ENCODE measurements around the gene MEX3A. TPM values are rescaled to one million over a fixed set of nuclear protein-coding genes. Genes with fewer than 3 reads are reported as not detected.
A peak's percentile ranks its signal among the peaks of the same experiment; 100 is the strongest.
"Not testable (repeated sequence)": the region's sequence is repeated elsewhere in the genome, so short reads cannot be mapped to it uniquely, and the experiment has no call there.

Gene MEX3A
- total RNA-seq, 1 experiment from 2014 or later: 68.0 TPM

GRCh38 chr1:156121457-156121856 is 39.2 kb upstream of the MEX3A start:
- Histone ChIP-seq H4K20me1 (ENCODE audit: control insufficient read depth, insufficient read depth, insufficient read length) (no peaks in the 10 kb centered on the region), H2AK5ac (ENCODE audit: insufficient read length, low read length) (peak overlapping the region; percentile 65), H4K5ac (ENCODE audit: insufficient read length, low read depth, low read length) (no peak overlapping the region), H3K4me1 (ENCODE audit: insufficient read depth, low read length) (peaks cover 5% of the 10 kb centered on the region; the same call in 1 of the 2 replicates), H3T11ph (ENCODE audit: low read length) (no peak overlapping the region), H2AFZ (ENCODE audit: low read length) (no peak overlapping the region), H3K79me2 (ENCODE audit: insufficient read depth, low read length) (no peaks in the 10 kb centered on the region), H3K9me3 (ENCODE audit: control insufficient read depth, low read depth, low read length) (no peaks in the 10 kb centered on the region), H3K14ac (ENCODE audit: insufficient read depth, low read length) (no peak overlapping the region), H3K27me3 (ENCODE audit: insufficient read depth, low read length) (no peaks in the 10 kb centered on the region), H4K91ac (ENCODE audit: insufficient read length, low read depth, low read length) (no peak overlapping the region), H2BK5ac (ENCODE audit: insufficient read length, low read length) (no peak overlapping the region), H3K9ac (ENCODE audit: extremely low read depth, insufficient read length, low read length) (no peak overlapping the region), H3K56ac (ENCODE audit: insufficient read length, low read depth, low read length) (no peak overlapping the region), H3K27ac (ENCODE audit: insufficient read length, low read depth, low read length) (no peak overlapping the region), H3K4me2 (ENCODE audit: insufficient read depth, insufficient read length, low read length) (no peak overlapping the region), H3K4ac (ENCODE audit: low read depth, low read length) (no peak overlapping the region), H2BK120ac (ENCODE audit: low read depth, low read length, poor library complexity, severe bottlenecking) (no peak overlapping the region), H2BK20ac (ENCODE audit: low read depth, low read length, poor library complexity, severe bottlenecking) (no peak overlapping the region), H2BK12ac (ENCODE audit: insufficient read length, low read depth, low read length) (no peak overlapping the region), H3K23ac (ENCODE audit: insufficient read length, low read depth, low read length) (no peak overlapping the region), H3K18ac (ENCODE audit: insufficient read length, low read depth, low read length) (no peak overlapping the region), H2BK15ac (ENCODE audit: low read depth, low read length) (no peak overlapping the region), H3K23me2 (ENCODE audit: insufficient read length, low read depth, low read length, poor library complexity, severe bottlenecking) (no peaks in the 10 kb centered on the region), H4K8ac (replicated peaks; ENCODE audit: insufficient read length, low read depth, low read length) (no peak overlapping the region), H3K79me1 (ENCODE audit: insufficient read depth, low read depth, low read length, poor library complexity, severe bottlenecking) (no peaks in the 10 kb centered on the region)
- Mint-ChIP-seq H3K4me3 (no peak overlapping the region), H3K27me3 (ENCODE audit: low read depth) (no peaks in the 10 kb centered on the region), H3K4me1 (peaks cover 54 to 65% of the 10 kb centered on the region in 2 experiments), H3K27ac (peak overlapping the region in 2 of 3 experiments; percentile 44 to 57; a peak in 3 of 7 replicates), H3K36me3 (ENCODE audit: insufficient read depth in 1 of 3, low read depth in 3 of 3) (peaks cover 0 to 9% (median 2%) of the 10 kb centered on the region in 3 experiments; a peak in 3 of 7 replicates), H3K9me3 (no peaks in the 10 kb centered on the region)
- DNase-seq: no peak
- no peak for TF ChIP-seq CTCF (conservative IDR thresholded peaks at IDR 0.05)
- WGBS (ENCODE audit: extremely low coverage, insufficient read length, low lambda C conversion rate): no CpG with 5 or more reads among the region's 4 CpGs

DNA sequence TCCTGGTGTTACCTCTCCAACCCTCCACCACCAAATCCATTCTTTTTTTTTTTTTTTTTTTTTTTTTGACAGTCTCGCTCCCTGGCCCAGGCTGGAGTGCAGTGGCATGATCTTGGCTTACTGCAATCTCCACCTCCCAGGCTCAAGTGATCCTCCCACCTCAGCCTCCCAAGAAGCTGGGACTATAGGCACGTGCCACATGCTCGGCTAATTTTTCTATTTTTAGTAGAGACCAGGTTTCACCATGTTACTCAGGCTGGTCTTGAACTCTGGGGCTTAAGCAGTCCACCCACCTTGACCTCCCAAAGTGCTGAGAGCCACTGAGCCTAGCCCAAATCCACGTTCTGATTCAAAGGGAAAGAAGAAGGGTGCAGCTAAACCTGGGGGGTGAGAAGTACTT is 38.7 kb upstream of the MEX3A start:
- not testable (repeated sequence) for H3K23ac ChIP-seq (ENCODE audit: insufficient read length, low read depth, low read length); H3K18ac ChIP-seq (ENCODE audit: insufficient read length, low read depth, low read length); H3K4me1 ChIP-seq (ENCODE audit: insufficient read depth, low read length); H3K4ac ChIP-seq (ENCODE audit: low read depth, low read length); H2BK5ac ChIP-seq (ENCODE audit: insufficient read length, low read length); H3K9me3 Mint-ChIP-seq; H2BK120ac ChIP-seq (ENCODE audit: low read depth, low read length, poor library complexity, severe bottlenecking); H3K9ac ChIP-seq (ENCODE audit: extremely low read depth, insufficient read length, low read length); H3K27ac ChIP-seq (ENCODE audit: insufficient read length, low read depth, low read length); H2BK15ac ChIP-seq (ENCODE audit: low read depth, low read length); H3K9me3 ChIP-seq (ENCODE audit: control insufficient read depth, low read depth, low read length); H2AFZ ChIP-seq (ENCODE audit: low read length); H2BK12ac ChIP-seq (ENCODE audit: insufficient read length, low read depth, low read length); H3K79me1 ChIP-seq (ENCODE audit: insufficient read depth, low read depth, low read length, poor library complexity, severe bottlenecking); H2BK20ac ChIP-seq (ENCODE audit: low read depth, low read length, poor library complexity, severe bottlenecking); H3K27me3 ChIP-seq (ENCODE audit: insufficient read depth, low read length); DNase-seq; H4K8ac ChIP-seq (replicated peaks; ENCODE audit: insufficient read length, low read depth, low read length); H4K20me1 ChIP-seq (ENCODE audit: control insufficient read depth, insufficient read depth, insufficient read length); H3K79me2 ChIP-seq (ENCODE audit: insufficient read depth, low read length); H3K4me2 ChIP-seq (ENCODE audit: insufficient read depth, insufficient read length, low read length); H3T11ph ChIP-seq (ENCODE audit: low read length); H3K4me3 Mint-ChIP-seq; H3K56ac ChIP-seq (ENCODE audit: insufficient read length, low read depth, low read length); H4K91ac ChIP-seq (ENCODE audit: insufficient read length, low read depth, low read length); H4K5ac ChIP-seq (ENCODE audit: insufficient read length, low read depth, low read length); H3K36me3 Mint-ChIP-seq (ENCODE audit: insufficient read depth in 1 of 3, low read depth in 3 of 3); H3K14ac ChIP-seq (ENCODE audit: insufficient read depth, low read length); H3K27me3 Mint-ChIP-seq (ENCODE audit: low read depth); H3K23me2 ChIP-seq (ENCODE audit: insufficient read length, low read depth, low read length, poor library complexity, severe bottlenecking)
- peak overlapping the region; percentile 65 for H2AK5ac ChIP-seq (ENCODE audit: insufficient read length, low read length)
- H3K4me1 Mint-ChIP-seq: peaks cover 54 to 65% of the 10 kb centered on the region in 2 experiments
- peak overlapping the region in 1 of 3 experiments; percentile 57; a peak in 1 of 7 replicates for H3K27ac Mint-ChIP-seq
- WGBS (ENCODE audit: extremely low coverage, insufficient read length, low lambda C conversion rate): no CpG with 5 or more reads among the region's 4 CpGs

Measured in H9 (cell line).